ENCODE results near the gene FLT3LG.
A peak's percentile ranks its signal among the peaks of the same experiment; 100 is the strongest.

The FLT3LG gene

GRCh38 chr19:49514151-49514550, 40.1 kb downstream of the FLT3LG start:
- H3K27ac Mint-ChIP-seq, result peak overlapping the region; percentile 92
- H3K36me3 Mint-ChIP-seq (ENCODE audit: low read depth), result peaks cover 67% of the 10 kb centered on the region
- no peaks in the 10 kb centered on the region for H3K27me3 Mint-ChIP-seq
- intact Hi-C loops (cut with micrococcal nuclease), result no loop called here
- H3K9me3 Mint-ChIP-seq, result no peaks in the 10 kb centered on the region
- peak overlapping the region; percentile 99 for H3K4me3 Mint-ChIP-seq
- peaks cover 81% of the 10 kb centered on the region for H3K4me1 Mint-ChIP-seq (ENCODE audit: low read depth)

DNA sequence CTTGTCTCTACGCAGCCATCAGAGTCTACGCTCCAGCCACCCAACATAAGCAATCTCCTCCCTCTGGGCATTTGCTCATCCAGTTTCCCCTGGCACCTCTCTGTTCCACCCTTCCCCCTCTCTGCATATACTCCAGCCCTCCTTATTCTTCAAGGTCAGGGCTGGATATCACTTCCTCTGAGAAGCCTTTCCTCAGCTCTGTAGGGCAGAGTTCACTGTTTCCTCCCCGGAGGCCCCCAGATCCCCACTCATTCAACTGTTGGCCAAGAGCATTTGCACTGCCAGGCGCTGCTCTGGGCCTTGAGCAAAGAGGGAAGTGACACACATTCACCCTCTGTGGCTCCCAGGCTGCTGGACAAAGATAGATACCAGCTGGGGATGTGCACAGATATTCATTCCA, 41.8 kb downstream of the FLT3LG start:
- Mint-ChIP-seq H3K9me3 (no peaks in the 10 kb centered on the region), H3K4me3 (peak overlapping the region; percentile 99), H3K27me3 (no peaks in the 10 kb centered on the region), H3K36me3 (ENCODE audit: low read depth) (peaks cover 83% of the 10 kb centered on the region), H3K27ac (peak overlapping the region; percentile 92), H3K4me1 (ENCODE audit: low read depth) (peaks cover 75% of the 10 kb centered on the region)
- intact Hi-C loops (cut with micrococcal nuclease), result no loop called here

DNA sequence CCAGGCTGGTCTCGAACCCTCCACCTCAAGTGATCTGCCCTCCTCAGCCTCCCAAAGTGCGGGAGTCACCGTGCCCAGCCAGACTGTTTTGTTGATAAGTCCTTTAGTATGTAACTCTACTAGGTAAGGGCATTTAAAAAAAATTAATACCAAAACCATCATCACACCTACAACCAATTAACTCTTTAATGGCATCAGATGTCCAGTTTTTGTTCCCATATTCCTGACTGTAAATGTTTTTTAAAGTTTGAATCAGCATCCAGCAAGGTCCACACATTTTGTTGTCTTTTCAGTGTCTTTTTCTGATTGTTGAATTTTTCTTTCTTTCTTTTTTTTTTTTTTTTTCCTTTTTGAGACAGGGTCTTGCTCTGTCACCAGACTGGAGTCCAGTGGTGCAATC, 44.0 kb downstream of the FLT3LG start:
- H3K27me3 Mint-ChIP-seq, result no peaks in the 10 kb centered on the region
- H3K27ac Mint-ChIP-seq, result peak overlapping the region; percentile 79

GRCh38 chr19:49520705-49521319, 46.8 kb downstream of the FLT3LG start:
- H3K27ac Mint-ChIP-seq, result peak overlapping the region; percentile 79
- no peaks in the 10 kb centered on the region for H3K27me3 Mint-ChIP-seq
- H3K36me3 Mint-ChIP-seq (ENCODE audit: low read depth), result peaks cover 97% of the 10 kb centered on the region
- intact Hi-C loops (cut with micrococcal nuclease), result no loop called here
- no peaks in the 10 kb centered on the region for H3K9me3 Mint-ChIP-seq
- H3K4me3 Mint-ChIP-seq, result no peak overlapping the region
- H3K4me1 Mint-ChIP-seq (ENCODE audit: low read depth), result peaks cover 55% of the 10 kb centered on the region

More for the DNA sequence above, 44.0 kb downstream of the FLT3LG start:
- Mint-ChIP-seq H3K9me3 (no peaks in the 10 kb centered on the region), H3K4me1 (ENCODE audit: low read depth) (peaks cover 63% of the 10 kb centered on the region), H3K36me3 (ENCODE audit: low read depth) (peaks cover 99% of the 10 kb centered on the region), H3K4me3 (no peak overlapping the region)
- intact Hi-C loops (cut with micrococcal nuclease), result no loop called here

GRCh38 chr19:49524812-49525455, 50.9 kb downstream of the FLT3LG start:
- Mint-ChIP-seq H3K4me3 (no peak overlapping the region), H3K36me3 (ENCODE audit: low read depth) (peaks cover 97% of the 10 kb centered on the region), H3K27ac (peak overlapping the region; percentile 17), H3K9me3 (no peaks in the 10 kb centered on the region), H3K27me3 (peaks cover 15% of the 10 kb centered on the region), H3K4me1 (ENCODE audit: low read depth) (peaks cover 48% of the 10 kb centered on the region)
- intact Hi-C loops (cut with micrococcal nuclease), result no loop called here

DNA sequence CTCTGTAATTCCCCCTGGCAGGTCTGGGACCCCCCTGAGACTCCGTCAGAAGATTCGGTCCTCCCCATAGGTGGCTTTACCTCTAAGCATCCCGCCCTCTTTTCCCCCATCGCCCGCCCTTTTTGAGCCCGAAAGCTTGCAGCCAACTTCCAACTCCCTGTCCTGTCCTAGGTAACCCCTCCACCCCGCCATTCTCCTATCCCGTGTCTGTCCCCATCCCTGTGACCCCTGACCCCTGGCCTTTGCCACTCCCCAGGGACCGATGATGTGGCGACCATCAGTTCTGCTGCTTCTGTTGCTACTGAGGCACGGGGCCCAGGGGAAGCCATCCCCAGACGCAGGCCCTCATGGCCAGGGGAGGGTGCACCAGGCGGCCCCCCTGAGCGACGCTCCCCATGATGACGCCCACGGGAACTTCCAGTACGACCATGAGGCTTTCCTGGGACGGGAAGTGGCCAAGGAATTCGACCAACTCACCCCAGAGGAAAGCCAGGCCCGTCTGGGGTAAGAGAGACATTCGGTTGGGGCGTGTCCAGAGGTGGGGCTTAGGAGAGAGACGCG, 54.3 kb downstream of the FLT3LG start:
- Mint-ChIP-seq H3K27me3 (peaks cover 23% of the 10 kb centered on the region), H3K27ac (peak overlapping the region; percentile 81), H3K36me3 (ENCODE audit: low read depth) (peaks cover 97% of the 10 kb centered on the region), H3K4me1 (ENCODE audit: low read depth) (peaks cover 51% of the 10 kb centered on the region), H3K4me3 (peak overlapping the region; percentile 25), H3K9me3 (no peaks in the 10 kb centered on the region)
- intact Hi-C loops (cut with micrococcal nuclease), result no loop called here

- H3K4me1 Mint-ChIP-seq (ENCODE audit: low read depth), result peaks cover 59% of the 10 kb centered on the region
- H3K27me3 Mint-ChIP-seq, result peaks cover 40% of the 10 kb centered on the region
- no peak overlapping the region for H3K4me3 Mint-ChIP-seq
- no peak overlapping the region for H3K27ac Mint-ChIP-seq
- H3K9me3 Mint-ChIP-seq, result no peaks in the 10 kb centered on the region
- peaks cover 100% of the 10 kb centered on the region for H3K36me3 Mint-ChIP-seq (ENCODE audit: low read depth)
- intact Hi-C loops (cut with micrococcal nuclease), result no loop called here
These were observed 56.7 kb downstream of the FLT3LG start for GRCh38 chr19:49530708-49531107.

DNA sequence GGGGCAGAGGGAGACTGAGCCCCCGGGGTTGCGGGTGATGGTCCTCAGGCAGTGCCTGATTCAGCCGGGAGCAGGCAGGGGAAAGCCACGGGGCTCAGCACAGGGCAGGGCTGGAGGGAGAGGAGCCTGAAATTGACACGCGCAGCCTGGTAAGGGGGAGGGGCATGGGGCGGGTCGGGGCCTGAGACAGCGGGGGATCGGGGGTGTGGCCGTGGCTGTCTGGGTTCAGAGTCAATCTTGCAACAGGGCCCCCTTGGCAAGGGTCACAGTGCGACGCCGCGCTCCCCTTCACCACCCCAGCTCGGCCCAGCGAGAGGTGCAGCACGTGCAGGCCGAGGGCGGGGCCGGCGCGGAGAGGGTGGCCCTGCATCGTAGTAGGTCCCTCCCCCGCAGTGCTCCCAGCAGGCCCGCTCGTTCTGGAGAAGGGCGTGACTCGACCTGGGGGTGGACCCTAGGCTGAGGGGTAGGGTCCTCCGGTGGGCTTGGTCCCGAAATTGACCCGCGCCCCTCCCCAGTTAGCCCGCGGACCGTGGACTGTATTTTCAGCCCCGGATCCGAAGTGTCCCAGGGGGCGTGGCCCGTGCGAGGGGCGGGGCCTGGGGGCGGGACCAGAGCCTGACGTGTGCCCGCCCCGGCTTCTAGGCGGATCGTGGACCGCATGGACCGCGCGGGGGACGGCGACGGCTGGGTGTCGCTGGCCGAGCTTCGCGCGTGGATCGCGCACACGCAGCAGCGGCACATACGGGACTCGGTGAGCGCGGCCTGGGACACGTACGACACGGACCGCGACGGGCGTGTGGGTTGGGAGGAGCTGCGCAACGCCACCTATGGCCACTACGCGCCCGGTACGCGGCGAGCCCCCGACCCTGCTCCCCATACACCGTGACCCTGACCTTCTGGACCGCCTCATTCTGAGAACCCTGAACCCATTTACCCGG, 59.8 kb downstream of the FLT3LG start:
- H3K27ac Mint-ChIP-seq, result peak overlapping the region; percentile 71
- no peaks in the 10 kb centered on the region for H3K9me3 Mint-ChIP-seq
- peaks cover 98% of the 10 kb centered on the region for H3K36me3 Mint-ChIP-seq (ENCODE audit: low read depth)
- H3K27me3 Mint-ChIP-seq, result peaks cover 29% of the 10 kb centered on the region
- intact Hi-C loops (cut with micrococcal nuclease), result no loop called here
- peaks cover 51% of the 10 kb centered on the region for H3K4me1 Mint-ChIP-seq (ENCODE audit: low read depth)
- peak overlapping the region; percentile 80 for H3K4me3 Mint-ChIP-seq

DNA sequence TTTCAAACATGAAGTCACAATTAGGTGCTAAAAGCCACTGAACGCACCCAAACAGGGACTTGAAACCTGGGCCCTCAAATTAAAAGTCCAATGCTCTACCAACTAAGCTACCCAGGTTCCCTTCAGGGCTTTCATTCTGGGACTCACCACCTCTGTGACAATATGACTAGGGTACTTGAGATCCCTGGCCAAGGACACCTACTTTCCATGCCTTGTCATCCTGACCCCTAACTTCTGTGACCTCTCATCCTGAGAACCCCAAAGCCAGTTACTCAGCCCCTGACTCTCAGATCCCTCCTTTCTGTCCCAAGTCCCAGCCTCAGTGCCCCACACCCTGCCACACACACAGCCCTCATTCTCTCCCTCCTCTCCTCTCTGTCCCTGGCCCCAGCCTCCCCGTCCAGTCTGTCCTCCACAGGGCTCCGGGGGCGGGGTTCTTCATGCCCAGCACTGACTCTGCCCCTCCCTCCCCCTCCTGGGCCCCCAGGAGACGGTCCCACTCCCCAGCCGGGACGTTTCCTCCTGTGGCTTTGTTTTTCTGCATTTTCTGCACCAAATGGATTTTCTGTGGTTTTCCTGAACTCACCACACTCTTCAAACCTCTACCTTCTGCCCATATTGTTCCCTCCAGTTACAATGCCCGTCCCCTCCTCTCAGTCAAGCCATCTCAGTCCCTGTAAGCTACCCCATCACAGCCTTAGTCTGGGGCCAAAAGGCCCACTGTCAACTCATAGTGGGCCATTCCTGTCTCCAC, 60.8 kb downstream of the FLT3LG start:
- Mint-ChIP-seq H3K36me3 (ENCODE audit: low read depth) (peaks cover 98% of the 10 kb centered on the region), H3K9me3 (no peaks in the 10 kb centered on the region), H3K27ac (peak overlapping the region; percentile 71), H3K4me3 (peak overlapping the region; percentile 80), H3K27me3 (peaks cover 25% of the 10 kb centered on the region), H3K4me1 (ENCODE audit: low read depth) (peaks cover 45% of the 10 kb centered on the region)
- intact Hi-C loops (cut with micrococcal nuclease), result no loop called here
